H9 (cell line): ENCODE measurements around the gene TST. TPM values are rescaled to one million over a fixed set of nuclear protein-coding genes. Genes with fewer than 3 reads are reported as not detected.

Experiments used
- DNase-seq: peaks from one replicate; pipeline ENCODE4 v3.0.0-alpha.2; 2017
- H2AFZ ChIP-seq: one replicate; pipeline ENCODE4 v1.6.1; 2013; ENCODE audit warnings: mild to moderate bottlenecking, low read length, control low read depth, moderate library complexity
- H2AK5ac ChIP-seq: 2 replicates; pipeline ENCODE4 v1.6.1; 2013; ENCODE audit warnings: low read length, control low read depth, mixed read lengths; ENCODE audit not compliant: insufficient read length
- H2BK120ac ChIP-seq: one replicate; pipeline ENCODE4 v1.6.1; 2013; ENCODE audit warnings: low read depth, mild to moderate bottlenecking, low read length, control low read depth, inconsistent platforms; ENCODE audit not compliant: poor library complexity, severe bottlenecking
- H2BK12ac ChIP-seq: 2 replicates; pipeline ENCODE4 v1.6.1; 2013; ENCODE audit warnings: low read length, control low read depth, mixed read lengths, low read depth; ENCODE audit not compliant: insufficient read length
- H2BK15ac ChIP-seq: 2 replicates; pipeline ENCODE4 v1.6.1; 2013; ENCODE audit warnings: low read depth, low read length, control low read depth
- H2BK20ac ChIP-seq: one replicate; pipeline ENCODE4 v1.6.1; 2013; ENCODE audit warnings: low read depth, mild to moderate bottlenecking, low read length, control low read depth, inconsistent platforms; ENCODE audit not compliant: poor library complexity, severe bottlenecking
- H2BK5ac ChIP-seq: 2 replicates; pipeline ENCODE4 v1.6.1; 2013; ENCODE audit warnings: low read length, control low read depth, mixed read lengths; ENCODE audit not compliant: insufficient read length
- H3K14ac ChIP-seq: 2 replicates; pipeline ENCODE4 v1.6.1; 2013; ENCODE audit warnings: low read length, control low read depth; ENCODE audit not compliant: insufficient read depth
- H3K18ac ChIP-seq: 2 replicates; pipeline ENCODE4 v1.6.1; 2013; ENCODE audit warnings: low read depth, mild to moderate bottlenecking, mixed read lengths, low read length, control low read depth; ENCODE audit not compliant: insufficient read length
- H3K23ac ChIP-seq: 2 replicates; pipeline ENCODE4 v1.6.1; 2013; ENCODE audit warnings: low read length, control low read depth, mixed read lengths, low read depth; ENCODE audit not compliant: insufficient read length
- H3K23me2 ChIP-seq: 2 replicates; pipeline ENCODE4 v1.6.1; 2013; ENCODE audit warnings: low read depth, mild to moderate bottlenecking, mixed read lengths, low read length, control low read depth; ENCODE audit not compliant: insufficient read length, poor library complexity, severe bottlenecking
- H3K27ac ChIP-seq: 2 replicates; pipeline ENCODE4 v1.5.1; 2013; ENCODE audit warnings: low read length, control low read depth, mixed read lengths, low read depth; ENCODE audit not compliant: insufficient read length
- H3K27me3 ChIP-seq: 2 replicates; pipeline ENCODE4 v1.6.1; 2013; ENCODE audit warnings: low read length, control low read depth, inconsistent platforms; ENCODE audit not compliant: insufficient read depth
- H3K4ac ChIP-seq: 2 replicates; pipeline ENCODE4 v1.6.1; 2013; ENCODE audit warnings: low read depth, mild to moderate bottlenecking, control low read depth, inconsistent platforms, low read length, moderate library complexity
- H3K4me1 ChIP-seq: 2 replicates; pipeline ENCODE4 v1.6.1; 2013; ENCODE audit warnings: low read length, control low read depth, inconsistent platforms; ENCODE audit not compliant: insufficient read depth
- H3K4me2 ChIP-seq: 2 replicates; pipeline ENCODE4 v1.6.1; 2013; ENCODE audit warnings: low read length, control low read depth, mixed read lengths; ENCODE audit not compliant: insufficient read length, insufficient read depth
- H3K56ac ChIP-seq: 2 replicates; pipeline ENCODE4 v1.6.1; 2013; ENCODE audit warnings: low read depth, mild to moderate bottlenecking, mixed read lengths, low read length, control low read depth; ENCODE audit not compliant: insufficient read length
- H3K79me1 ChIP-seq: 2 replicates; pipeline ENCODE4 v1.6.1; 2013; ENCODE audit warnings: low read depth, mild to moderate bottlenecking, moderate library complexity, low read length, control low read depth, inconsistent platforms; ENCODE audit not compliant: insufficient read depth, poor library complexity, severe bottlenecking
- H3K79me2 ChIP-seq: 2 replicates; pipeline ENCODE4 v1.6.1; 2013; ENCODE audit warnings: low read length, control low read depth, inconsistent platforms; ENCODE audit not compliant: insufficient read depth
- H3K9ac ChIP-seq: 2 replicates; pipeline ENCODE4 v1.6.1; 2013; ENCODE audit warnings: low read length, control low read depth, mixed read lengths; ENCODE audit not compliant: insufficient read length; ENCODE audit errors: extremely low read depth
- H3K9me3 ChIP-seq: one replicate; pipeline ENCODE4 v1.6.1; 2013; ENCODE audit warnings: low read depth, low read length, inconsistent platforms; ENCODE audit not compliant: control insufficient read depth
- H3T11ph ChIP-seq: one replicate; pipeline ENCODE4 v1.6.1; 2013; ENCODE audit warnings: mild to moderate bottlenecking, low read length, control low read depth, inconsistent platforms
- H4K20me1 ChIP-seq: one replicate; pipeline ENCODE4 v1.6.1; 2013; ENCODE audit not compliant: control insufficient read depth, insufficient read length, insufficient read depth
- H4K5ac ChIP-seq: 2 replicates; pipeline ENCODE4 v1.6.1; 2013; ENCODE audit warnings: low read depth, mild to moderate bottlenecking, mixed read lengths, low read length, control low read depth; ENCODE audit not compliant: insufficient read length
- H4K8ac ChIP-seq: replicated peaks from 2 replicates; pipeline ENCODE4 v1.6.1; 2013; ENCODE audit warnings: low read length, control low read depth, mixed read lengths, low read depth; ENCODE audit not compliant: insufficient read length
- H4K91ac ChIP-seq: 2 replicates; pipeline ENCODE4 v1.6.1; 2013; ENCODE audit warnings: low read depth, mild to moderate bottlenecking, moderate library complexity, mixed read lengths, low read length, control low read depth; ENCODE audit not compliant: insufficient read length
- H3K27ac Mint-ChIP-seq, 3 experiments: 2 replicates in 2 of 3; 3 replicates in 1 of 3; pipeline ENCODE4 v1.8.0; 2020 to 2021; ENCODE audit warnings: mixed read lengths in 3 of 3, mild to moderate bottlenecking in 1 of 3, moderate library complexity in 1 of 3
- H3K27me3 Mint-ChIP-seq: 2 replicates; pipeline ENCODE4 v1.8.0; 2021; ENCODE audit warnings: low read depth, mild to moderate bottlenecking, moderate library complexity, mixed read lengths
- H3K36me3 Mint-ChIP-seq, 3 experiments: 2 replicates in 2 of 3; 3 replicates in 1 of 3; pipeline ENCODE4 v1.8.0; 2020 to 2021; ENCODE audit warnings: low read depth in 3 of 3, mixed read lengths in 3 of 3; ENCODE audit not compliant: insufficient read depth in 1 of 3
- H3K4me1 Mint-ChIP-seq, 2 experiments: 2 replicates each; pipeline ENCODE4 v1.8.0; 2020; ENCODE audit warnings: mixed read lengths in 2 of 2
- H3K4me3 Mint-ChIP-seq, 2 experiments: 2 replicates in 1 of 2; 3 replicates in 1 of 2; pipeline ENCODE4 v1.8.0; 2020 to 2021; ENCODE audit warnings: mild to moderate bottlenecking in 2 of 2, mixed read lengths in 2 of 2, moderate library complexity in 1 of 2
- H3K9me3 Mint-ChIP-seq, 2 experiments: 2 replicates in 1 of 2; 3 replicates in 1 of 2; pipeline ENCODE4 v1.8.0; 2020; ENCODE audit warnings: mild to moderate bottlenecking in 2 of 2, mixed read lengths in 2 of 2, moderate library complexity in 1 of 2
- CTCF ChIP-seq: fragments of 200-600 bp; sonication (generic); conservative IDR thresholded peaks from 3 replicates; pipeline ENCODE4 v1.8.0; 2021; ENCODE audit warnings: antibody characterized with exemption, mild to moderate bottlenecking
- WGBS: extraction: QIAGEN DNeasy Blood & Tissue Kit; methylation state at CpG from one replicate; pipeline ENCODE4 v1.1.7; 2013; ENCODE audit warnings: missing lambda C conversion rate, low lambda C conversion rate, mixed read lengths; ENCODE audit not compliant: insufficient read length; ENCODE audit errors: extremely low coverage; 5-methylcytosine and 5-hydroxymethylcytosine counted together
- total RNA-seq: library from RNA; stranded (reverse); gene quantifications from 2 replicates; pipeline ENCODE4 v1.2.1, GENCODE V29; 2021

TST gene
- total RNA-seq, 1 experiment from 2014 or later: 31.9 TPM

DNA sequence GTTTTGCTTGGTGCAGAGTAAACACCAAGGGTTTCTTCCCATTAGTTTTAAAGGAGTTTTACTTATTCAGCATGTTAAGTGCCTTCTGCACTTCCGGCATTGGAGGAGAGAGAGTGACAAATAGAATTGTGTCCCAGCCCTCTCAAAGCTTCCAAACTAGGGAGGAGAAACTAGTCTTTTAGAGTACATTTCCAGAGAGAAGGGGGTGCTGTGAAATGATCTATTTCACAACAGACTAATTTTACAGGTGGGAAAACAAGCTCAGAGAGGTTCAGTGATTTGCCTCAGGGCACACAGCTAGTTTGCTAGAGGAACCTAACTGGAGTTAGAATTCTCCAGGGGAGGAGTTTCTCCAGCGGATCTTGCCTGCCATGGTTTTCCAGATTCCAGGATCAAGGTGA, 12.9 kb upstream of the TST start:
- no peak overlapping the region for H3K56ac ChIP-seq
- no peak overlapping the region for H2AK5ac ChIP-seq
- H3K14ac ChIP-seq: no peak overlapping the region
- no peak overlapping the region for H3T11ph ChIP-seq
- no peak overlapping the region for H2BK15ac ChIP-seq
- no peaks in the 10 kb centered on the region for H3K79me2 ChIP-seq
- TF ChIP-seq CTCF: no peak
- H3K23me2 ChIP-seq: no peaks in the 10 kb centered on the region
- no peak overlapping the region for H2BK120ac ChIP-seq
- no peaks in the 10 kb centered on the region; the same call in 1 of the 2 replicates for H3K4me1 ChIP-seq
- H4K20me1 ChIP-seq: peaks cover 3% of the 10 kb centered on the region
- no peak overlapping the region for H3K18ac ChIP-seq
- peaks cover 18% of the 10 kb centered on the region for H3K27me3 Mint-ChIP-seq
- H3K4me1 Mint-ChIP-seq: peaks cover 31 to 32% of the 10 kb centered on the region in 2 experiments
- H3K36me3 Mint-ChIP-seq: peaks cover 4 to 29% (median 18%) of the 10 kb centered on the region in 3 experiments; a peak in 6 of 7 replicates
- H3K4me2 ChIP-seq: no peak overlapping the region
- no peak overlapping the region for H3K4ac ChIP-seq
- H2AFZ ChIP-seq: no peak overlapping the region
- no peaks in the 10 kb centered on the region for H3K9me3 ChIP-seq
- WGBS: no CpG with 5 or more reads among the region's 2 CpGs
- H2BK20ac ChIP-seq: no peak overlapping the region
- H3K27ac ChIP-seq: no peak overlapping the region
- no peak overlapping the region for H4K5ac ChIP-seq
- H4K91ac ChIP-seq: no peak overlapping the region
- H3K9me3 Mint-ChIP-seq: no peaks in the 10 kb centered on the region
- H2BK12ac ChIP-seq: no peak overlapping the region
- no peak overlapping the region for H2BK5ac ChIP-seq
- no peak overlapping the region for H3K4me3 Mint-ChIP-seq
- H3K27ac Mint-ChIP-seq: no peak overlapping the region
- no peak for DNase-seq
- H3K27me3 ChIP-seq: no peaks in the 10 kb centered on the region
- H4K8ac ChIP-seq: no peak overlapping the region
- no peak overlapping the region for H3K9ac ChIP-seq
- no peaks in the 10 kb centered on the region for H3K79me1 ChIP-seq
- no peak overlapping the region for H3K23ac ChIP-seq
